HepG2 (cell line): Measurements from ENCODE around the gene GNG3. TPM values are rescaled to one million over a fixed set of nuclear protein-coding genes. Genes with fewer than 3 reads are reported as not detected.
A peak's percentile ranks its signal among the peaks of the same experiment; 100 is the strongest.

ENCODE experiments used
- ATF1 ChIP-seq: IDR thresholded peaks from 2 replicates; pipeline ENCODE4 v1.6.1; 2016; ENCODE audit warnings: mild to moderate bottlenecking, control low read depth
- ATF7-NPFF ChIP-seq: sonication (generic); formaldehyde crosslinking; IDR thresholded peaks from 2 replicates; pipeline ENCODE4 v1.8.1; 2023; ENCODE audit warnings: mild to moderate bottlenecking, low read depth, missing genetic modification reagents, moderate library complexity
- CEBPG ChIP-seq: IDR thresholded peaks from 2 replicates; pipeline ENCODE4 v1.6.1; 2016
- CREB1 ChIP-seq, 2 experiments: fragments of 450-650 bp in 1 of 2; IDR thresholded peaks; 2 replicates each; pipeline ENCODE4 v1.6.1; 2016 to 2017; ENCODE audit warnings: control low read depth in 1 of 2, mild to moderate bottlenecking in 1 of 2, missing compliant biosample characterization in 1 of 2, missing genetic modification characterization in 1 of 2
- CSRNP1 ChIP-seq: sonication (generic); formaldehyde crosslinking; IDR thresholded peaks from 2 replicates; pipeline ENCODE4 v1.8.1; 2023; ENCODE audit warnings: mild to moderate bottlenecking, missing genetic modification reagents
- FOSL1 ChIP-seq: sonication (generic); formaldehyde crosslinking; IDR thresholded peaks from 2 replicates; pipeline ENCODE4 v1.9.0; 2021; ENCODE audit warnings: missing genetic modification reagents, borderline replicate concordance
- MLXIP ChIP-seq: sonication (generic); formaldehyde crosslinking; IDR thresholded peaks from 2 replicates; pipeline ENCODE4 v1.9.0; 2021; ENCODE audit warnings: missing genetic modification reagents, borderline replicate concordance
- NFYC ChIP-seq: IDR thresholded peaks from 2 replicates; pipeline ENCODE4 v1.6.1; 2016; ENCODE audit warnings: missing genetic modification reagents, missing compliant biosample characterization
- PAX8 ChIP-seq: sonication (generic); formaldehyde crosslinking; IDR thresholded peaks from 2 replicates; pipeline ENCODE4 v1.8.0; 2022; ENCODE audit warnings: mild to moderate bottlenecking, missing genetic modification reagents, borderline replicate concordance
- RCOR2 ChIP-seq: IDR thresholded peaks from 2 replicates; pipeline ENCODE4 v1.6.1; 2016; ENCODE audit warnings: missing biosample characterization, missing genetic modification reagents
- RFXAP ChIP-seq: sonication (generic); formaldehyde crosslinking; IDR thresholded peaks from 2 replicates; pipeline ENCODE4 v1.4.0; 2020; ENCODE audit warnings: missing genetic modification reagents, borderline replicate concordance
- SNAPC2 ChIP-seq: sonication (generic); formaldehyde crosslinking; IDR thresholded peaks from 2 replicates; pipeline ENCODE4 v1.8.1; 2022; ENCODE audit warnings: mild to moderate bottlenecking, missing genetic modification reagents
- ZNF460 ChIP-seq: sonication (generic); formaldehyde crosslinking; IDR thresholded peaks from 2 replicates; pipeline ENCODE4 v1.5.1; 2020; ENCODE audit warnings: missing genetic modification reagents, mild to moderate bottlenecking, borderline replicate concordance
- ZNF501 ChIP-seq: sonication (generic); formaldehyde crosslinking; IDR thresholded peaks from 2 replicates; pipeline ENCODE4 v1.5.1; 2020; ENCODE audit warnings: mild to moderate bottlenecking, moderate library complexity, missing genetic modification reagents
- ZNF543 ChIP-seq: sonication (generic); formaldehyde crosslinking; IDR thresholded peaks from 2 replicates; pipeline ENCODE4 v1.4.0; 2020; ENCODE audit warnings: mild to moderate bottlenecking, missing genetic modification reagents
- ZNF569 ChIP-seq: sonication (generic); formaldehyde crosslinking; IDR thresholded peaks from 2 replicates; pipeline ENCODE4 v1.5.0; 2020; ENCODE audit warnings: mild to moderate bottlenecking, missing genetic modification reagents, moderate library complexity, borderline replicate concordance
- ZNF687 ChIP-seq: sonication (generic); formaldehyde crosslinking; IDR thresholded peaks from 2 replicates; pipeline ENCODE4 v1.5.1; 2020; ENCODE audit warnings: mild to moderate bottlenecking, missing genetic modification reagents, moderate library complexity
- ZNF710 ChIP-seq: sonication (generic); formaldehyde crosslinking; IDR thresholded peaks from 2 replicates; pipeline ENCODE4 v1.5.0; 2020; ENCODE audit warnings: mild to moderate bottlenecking, missing genetic modification reagents, borderline replicate concordance
- ZNF782 ChIP-seq: sonication (generic); formaldehyde crosslinking; IDR thresholded peaks from 2 replicates; pipeline ENCODE4 v1.4.0; 2020; ENCODE audit warnings: missing genetic modification reagents, mild to moderate bottlenecking, borderline replicate concordance
- ZSCAN20 ChIP-seq: sonication (generic); formaldehyde crosslinking; IDR thresholded peaks from 2 replicates; pipeline ENCODE4 v1.4.0; 2020; ENCODE audit warnings: missing genetic modification reagents, mild to moderate bottlenecking, borderline replicate concordance
- polyA plus RNA-seq, 8 experiments: library from polyadenylated mRNA; depleted of rRNA in 3 of 8; stranded (reverse) in 7 of 8; unstranded in 1 of 8; fragments of >200 nt; fragmentation: Illumina TruSeq in 4 of 8; extraction: Trizol in 4 of 8; gene quantifications; 2 replicates each; pipeline versions ENCODE4 v1.2.1 to v1.2.3, GENCODE V29; 2011 to 2016; ENCODE audit warnings: low read depth in 4 of 8, missing spikeins in 1 of 8, mixed read lengths in 1 of 8; ENCODE audit not compliant: insufficient read depth in 1 of 8
- total RNA-seq, 5 experiments: library from RNA; depleted of rRNA; stranded (reverse); fragments of >200 nt; fragmentation: Illumina TruSeq; extraction: Trizol; gene quantifications; 2 replicates each; pipeline ENCODE4 v1.2.3, GENCODE V29; 2016; ENCODE audit warnings: low read depth in 1 of 5

GNG3 gene
- total and polyA plus RNA-seq, 2 of the 13 experiments (the other 11 are each of a cell fraction or from before 2014, with no cell fraction given) = not detected

GRCh38 chr11:62727872-62728170, 20.3 kb downstream of the GNG3 start (continued):
- no peak for TF ChIP-seq MLXIP (CRISPR knock-in tag)
- no peak for TF ChIP-seq SNAPC2 (CRISPR knock-in tag)
- no peak for TF ChIP-seq ATF7-NPFF (CRISPR knock-in tag)
- peak; percentile 85 for TF ChIP-seq NFYC (CRISPR knock-in tag)
- no peak for TF ChIP-seq RCOR2 (CRISPR knock-in tag)
- no peak for TF ChIP-seq FOSL1 (CRISPR knock-in tag)
- TF ChIP-seq ZNF782 (CRISPR knock-in tag) = no peak
- TF ChIP-seq PAX8 (CRISPR knock-in tag) = no peak
- peak; percentile 59; the same call in 1 of the 2 replicates for TF ChIP-seq CEBPG (CRISPR knock-in tag)
- TF ChIP-seq ZNF569 = no peak
- TF ChIP-seq CREB1 (IDR thresholded peaks at IDR 0.05) = peak; percentile 70
- TF ChIP-seq CREB1 (CRISPR knock-in tag; IDR thresholded peaks at IDR 0.05) = peak; percentile 77
- TF ChIP-seq ZNF687 = no peak
- TF ChIP-seq CSRNP1 (CRISPR knock-in tag) = 0 out of 2 replicates have a peak, but pooled peaks have one; percentile 12
- peak; percentile 47; the same call in 1 of the 2 replicates for TF ChIP-seq ZSCAN20
- TF ChIP-seq ATF1 = peak; percentile 46; the same call in 1 of the 2 replicates
- peak; percentile 93 for TF ChIP-seq RFXAP (CRISPR knock-in tag)
- TF ChIP-seq ZNF460 = no peak
- TF ChIP-seq ZNF710 (CRISPR knock-in tag) = no peak
- peak; percentile 12; the same call in 1 of the 2 replicates for TF ChIP-seq ZNF501 (CRISPR knock-in tag)
- TF ChIP-seq ZNF543 (CRISPR knock-in tag) = no peak
